Psoas muscle (tissue), 8 donors: ENCODE data around the gene ROBO1. TPM values are rescaled to one million over a fixed set of nuclear protein-coding genes. Genes with fewer than 3 reads are reported as not detected.

Experiments
- ATAC-seq, 4 donors: fragments of 200-7000 bp; cut with Tn5 transposase; one replicate each; pipeline ENCODE4 v1.9.1; 2020; ENCODE audit warnings: moderate library complexity in 3 of 4, mild to moderate bottlenecking in 2 of 4
- DNase-seq, 2 donors: peaks; one replicate each; pipeline ENCODE4 v3.0.0-alpha.2; 2020
- H3K27ac ChIP-seq: fragments of 200-600 bp; one replicate; pipeline ENCODE4 v1.8.0; 2022
- H3K27me3 ChIP-seq, 3 donors: fragments of 200-600 bp in 1 of 3; one replicate each; pipeline versions ENCODE4 v1.6.1 to v1.8.0; 2013 to 2022; ENCODE audit warnings: low read length in 2 of 3, mild to moderate bottlenecking in 2 of 3, moderate library complexity in 1 of 3; ENCODE audit not compliant: insufficient read depth in 3 of 3
- H3K36me3 ChIP-seq, 2 donors: fragments of 200-600 bp in 1 of 2; one replicate each; pipeline versions ENCODE4 v1.6.1 to v1.8.0; 2013 to 2022; ENCODE audit warnings: low read depth in 1 of 2, mild to moderate bottlenecking in 1 of 2, moderate library complexity in 1 of 2; ENCODE audit not compliant: insufficient read depth in 1 of 2
- H3K4me1 ChIP-seq: fragments of 200-600 bp; one replicate; pipeline ENCODE4 v1.8.0; 2022
- H3K4me3 ChIP-seq: fragments of 200-600 bp; one replicate; pipeline ENCODE4 v1.8.0; 2022; ENCODE audit warnings: mild to moderate bottlenecking
- H3K9me3 ChIP-seq: fragments of 200-600 bp; one replicate; pipeline ENCODE4 v1.8.0; 2022
- WGBS, 3 donors: extraction: QIAGEN DNeasy Blood & Tissue Kit; methylation state at CpG; one replicate each; pipeline versions ENCODE4 v1.1.6 to v1.1.7; 2013; 5-methylcytosine and 5-hydroxymethylcytosine counted together
- intact Hi-C, 2 donors: fragments of 100-400 bp; cut with DNase I; formaldehyde crosslinking; loops; one replicate each; pipeline versions ENCODE4 v1.11.0 to v1.14.2; 2022
- polyA plus RNA-seq, 3 donors: library from polyadenylated mRNA; stranded (reverse); fragments of 200-250 nt; gene quantifications; one replicate each; pipeline ENCODE4 v1.2.3, GENCODE V29; 2013
- total RNA-seq, 4 donors: library from RNA; stranded (reverse); fragmentation: NEBNext Ultra II Directional in 2 of 4; extraction: Animal tissue kit (Norgen Biotek cat#: 25700) in 2 of 4; gene quantifications; one replicate each; pipeline versions ENCODE4 v1.2.1 to v1.2.4, GENCODE V29; 2021 to 2023
- TF ChIP-seq, protein P1 (sequence below): fragments of 200-600 bp; IDR thresholded peaks from one replicate; pipeline ENCODE4 v1.8.0; 2022; ENCODE audit warnings: antibody characterized with exemption
- donor health status: healthy with polysubstance abuse.
- donor health status: DM: no; HTN: no; CAD: no; lungs with moderate emphysema.
- donor health status: Bipolar disorder and iron deficiency.
- donor health status: healthy.
- donor health status: DM: yes; HTN: yes; CAD: no.
- donor health status: DM: no; HTN: no; CAD: no.
- donor health status: DM: no; HTN: no; CAD: no.
- donor health status: DM: yes; HTN: yes; CAD: no.

The ROBO1 gene
- total and polyA plus RNA-seq, 7 donors, result 0.52 to 14.0 (median 4.9) TPM

DNA sequence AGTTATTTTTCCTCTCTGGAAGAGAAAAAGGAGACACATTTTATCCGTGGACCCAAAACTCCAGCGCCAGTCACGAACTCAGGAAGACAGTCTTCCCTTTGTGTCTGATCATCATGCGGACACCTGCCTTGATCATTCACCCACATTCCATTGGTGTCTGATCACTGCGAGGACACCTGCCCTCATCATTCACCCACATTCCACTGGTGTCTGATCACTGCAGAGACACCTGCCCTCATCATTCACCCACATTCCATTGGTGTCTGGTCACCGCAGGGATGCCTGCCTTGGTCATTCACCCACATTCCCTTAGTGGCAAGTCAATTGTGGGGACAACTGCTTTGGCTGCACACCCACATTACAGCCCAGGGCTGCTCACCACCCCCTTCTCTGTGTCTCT, 148.9 kb downstream of the ROBO1 start:
- no peaks in the 10 kb centered on the region for H3K27me3 ChIP-seq
- peaks cover 11% of the 10 kb centered on the region for H3K9me3 ChIP-seq
- TF ChIP-seq, protein P1, sequence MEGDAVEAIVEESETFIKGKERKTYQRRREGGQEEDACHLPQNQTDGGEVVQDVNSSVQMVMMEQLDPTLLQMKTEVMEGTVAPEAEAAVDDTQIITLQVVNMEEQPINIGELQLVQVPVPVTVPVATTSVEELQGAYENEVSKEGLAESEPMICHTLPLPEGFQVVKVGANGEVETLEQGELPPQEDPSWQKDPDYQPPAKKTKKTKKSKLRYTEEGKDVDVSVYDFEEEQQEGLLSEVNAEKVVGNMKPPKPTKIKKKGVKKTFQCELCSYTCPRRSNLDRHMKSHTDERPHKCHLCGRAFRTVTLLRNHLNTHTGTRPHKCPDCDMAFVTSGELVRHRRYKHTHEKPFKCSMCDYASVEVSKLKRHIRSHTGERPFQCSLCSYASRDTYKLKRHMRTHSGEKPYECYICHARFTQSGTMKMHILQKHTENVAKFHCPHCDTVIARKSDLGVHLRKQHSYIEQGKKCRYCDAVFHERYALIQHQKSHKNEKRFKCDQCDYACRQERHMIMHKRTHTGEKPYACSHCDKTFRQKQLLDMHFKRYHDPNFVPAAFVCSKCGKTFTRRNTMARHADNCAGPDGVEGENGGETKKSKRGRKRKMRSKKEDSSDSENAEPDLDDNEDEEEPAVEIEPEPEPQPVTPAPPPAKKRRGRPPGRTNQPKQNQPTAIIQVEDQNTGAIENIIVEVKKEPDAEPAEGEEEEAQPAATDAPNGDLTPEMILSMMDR, result no peak
- DNase-seq, result no peak
- H3K36me3 ChIP-seq, result no peaks in the 10 kb centered on the region
- no peak for ATAC-seq
- H3K4me3 ChIP-seq, result no peak overlapping the region
- H3K4me1 ChIP-seq, result no peaks in the 10 kb centered on the region
- no peak overlapping the region for H3K27ac ChIP-seq
- intact Hi-C loops, result no loop called here
- 50 to 69% (median 68%) methylated on average over 6 of the region's 6 CpGs for WGBS, 3 donors

DNA sequence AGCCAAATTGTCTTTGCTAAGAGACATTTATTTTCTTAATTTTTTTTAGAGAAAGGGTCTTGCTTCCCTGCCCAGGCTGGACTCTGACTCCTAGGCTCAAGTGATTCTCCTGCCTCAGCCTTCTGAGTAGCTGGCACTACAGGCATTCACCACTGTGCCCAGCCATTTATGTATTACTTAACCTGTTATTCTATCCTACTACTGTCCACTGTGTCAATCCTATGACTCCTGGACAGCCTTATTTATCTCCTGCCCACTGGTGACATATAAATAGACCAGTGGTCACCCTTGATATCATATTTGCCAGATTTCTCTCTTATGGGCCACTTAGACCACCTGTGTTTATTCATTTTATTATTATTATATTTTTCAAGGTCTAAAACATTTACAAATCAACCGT, 161.4 kb downstream of the ROBO1 start:
- Histone ChIP-seq H3K4me3 (no peak overlapping the region), H3K27ac (no peak overlapping the region), H3K36me3 (no peaks in the 10 kb centered on the region), H3K4me1 (no peaks in the 10 kb centered on the region), H3K27me3 (no peaks in the 10 kb centered on the region), H3K9me3 (no peaks in the 10 kb centered on the region)
- intact Hi-C loops, result no loop called here
- DNase-seq (no peak), ATAC-seq (peak in 3 of 4 donors; percentile 58 to 70 (median 69))
- TF ChIP-seq, protein P1, result no peak
- 83 to 95% (median 84%) methylated on average over 1 of the region's 1 CpG for WGBS, 3 donors

DNA sequence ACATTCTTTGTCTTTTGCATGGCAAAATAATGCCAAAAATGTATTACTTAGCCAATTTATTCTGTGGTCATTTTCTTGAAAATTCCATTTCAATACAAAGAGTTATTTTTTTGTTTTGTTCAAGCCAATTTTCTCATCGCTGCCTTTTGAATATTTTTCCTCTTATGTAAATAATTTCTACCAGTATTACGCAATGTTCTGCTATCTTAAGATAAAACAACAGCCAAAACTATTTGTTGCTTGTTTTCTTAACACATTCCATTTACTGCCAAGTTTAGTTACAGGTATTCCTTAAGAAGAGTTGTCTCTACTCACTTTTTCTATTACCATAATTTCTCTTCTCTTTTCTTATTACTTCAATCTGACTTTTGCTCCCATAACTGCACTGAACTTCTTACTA, 163.1 kb downstream of the ROBO1 start:
- ATAC-seq (no peak), DNase-seq (no peak)
- Histone ChIP-seq H3K36me3 (no peaks in the 10 kb centered on the region), H3K27ac (no peak overlapping the region), H3K4me1 (no peaks in the 10 kb centered on the region), H3K9me3 (no peaks in the 10 kb centered on the region), H3K27me3 (no peaks in the 10 kb centered on the region), H3K4me3 (no peak overlapping the region)
- intact Hi-C loops, result no loop called here
- TF ChIP-seq, protein P1, result no peak
- 46 to 55% (median 50%) methylated on average over 2 of the region's 2 CpGs for WGBS, 3 donors

DNA sequence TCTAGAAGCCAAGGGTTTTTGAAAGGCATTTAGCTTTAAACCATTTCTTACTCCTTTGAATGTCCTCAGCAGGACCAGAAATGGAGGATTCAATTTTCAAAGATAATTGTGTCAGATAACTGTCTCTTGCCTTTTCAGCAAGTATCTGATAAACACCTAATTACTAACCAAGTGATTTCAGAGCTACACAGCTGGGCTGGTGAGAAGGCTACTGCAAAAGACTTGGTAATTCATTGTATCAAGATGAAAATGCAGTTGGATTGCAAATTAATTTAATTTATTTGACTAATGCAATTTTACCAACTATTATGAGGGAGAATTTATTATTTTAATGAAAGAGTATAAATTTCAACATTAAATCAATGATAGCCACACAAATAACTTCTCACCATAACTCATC, 165.4 kb downstream of the ROBO1 start:
- Histone ChIP-seq H3K27ac (no peak overlapping the region), H3K4me1 (no peaks in the 10 kb centered on the region), H3K36me3 (no peaks in the 10 kb centered on the region), H3K27me3 (no peaks in the 10 kb centered on the region), H3K4me3 (no peak overlapping the region), H3K9me3 (no peaks in the 10 kb centered on the region)
- DNase-seq, result no peak
- intact Hi-C loops, result no loop called here
- ATAC-seq, result no peak
- TF ChIP-seq, protein P1, result no peak

DNA sequence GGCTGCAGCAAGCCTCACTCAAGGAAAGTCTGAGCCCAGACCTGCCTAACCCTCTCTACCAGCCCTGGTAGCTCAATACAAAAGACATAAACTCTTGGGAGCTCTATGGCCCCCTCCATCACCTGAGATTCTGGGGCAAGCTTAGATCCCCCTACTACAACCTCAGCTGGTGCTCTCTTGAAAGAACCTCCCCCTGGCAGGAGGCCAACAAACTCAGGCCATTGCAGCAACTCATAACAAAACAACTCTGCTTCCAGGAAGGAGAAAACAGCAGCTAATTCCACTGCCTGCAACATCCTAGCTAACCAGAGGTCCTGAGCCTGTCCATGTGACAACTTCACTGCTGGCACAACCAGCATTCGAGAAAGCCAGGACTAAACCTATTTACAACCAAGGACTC, 169.2 kb downstream of the ROBO1 start:
- 59 to 96% (median 61%) methylated on average over 1 of the region's 1 CpG for whole genome bisulfite sequencing, 3 donors
- H3K9me3 ChIP-seq, result no peaks in the 10 kb centered on the region
- TF ChIP-seq, protein P1, result no peak
- intact Hi-C loops, result no loop called here
- no peak overlapping the region for H3K27ac ChIP-seq
- ATAC-seq (no peak), DNase-seq (no peak)
- H3K36me3 ChIP-seq, result no peaks in the 10 kb centered on the region
- H3K27me3 ChIP-seq, result no peaks in the 10 kb centered on the region
- no peak overlapping the region for H3K4me3 ChIP-seq
- no peaks in the 10 kb centered on the region for H3K4me1 ChIP-seq
